NCI-H1436 treated with DMSO at 0.1 percent for 48 hours (cell line): ENCODE results near the gene SLC66A3.
A peak's percentile ranks its signal among the peaks of the same experiment; 100 is the strongest.

Source experiments
- DNase-seq: peaks from one replicate; lab custom pipeline; 2025; lab: John Stamatoyannopoulos, UW

SLC66A3 gene

DNA sequence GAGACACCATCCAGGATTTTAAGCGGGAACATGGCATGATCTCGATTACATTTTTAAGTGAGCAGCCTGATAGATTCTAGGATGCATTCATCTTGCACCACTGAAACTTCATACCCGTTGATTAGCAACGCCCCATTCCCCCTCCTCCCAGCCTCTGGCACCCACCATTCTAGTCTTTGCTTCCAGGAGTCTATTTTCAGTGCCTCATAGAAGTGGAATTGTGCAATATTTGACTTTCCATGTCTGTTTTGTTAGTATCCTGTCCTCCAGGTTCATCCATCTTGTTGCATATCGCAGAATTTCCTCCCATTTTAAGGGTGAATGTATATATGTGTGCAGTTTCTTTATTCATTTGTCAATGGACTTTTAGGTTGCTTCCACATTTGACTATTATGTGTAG lies 20.9 kb upstream of the SLC66A3 start:
- DNase-seq = no peak

GRCh38 chr2:11140492-11140891 lies 14.8 kb upstream of the SLC66A3 start:
- DNase-seq = no peak

- no peak for DNase-seq
These were observed 13.9 kb upstream of the SLC66A3 start for GRCh38 chr2:11141319-11141718.

GRCh38 chr2:11142330-11142729 lies 12.9 kb upstream of the SLC66A3 start:
- no peak for DNase-seq

GRCh38 chr2:11142987-11143386 lies 12.3 kb upstream of the SLC66A3 start:
- DNase-seq = no peak

- DNase-seq = no peak
These were observed 11.1 kb upstream of the SLC66A3 start for GRCh38 chr2:11144077-11144737.

- no peak for DNase-seq
These were observed 10.6 kb upstream of the SLC66A3 start for GRCh38 chr2:11144738-11145079.

GRCh38 chr2:11145350-11145749 lies 9.9 kb upstream of the SLC66A3 start:
- DNase-seq = no peak

DNA sequence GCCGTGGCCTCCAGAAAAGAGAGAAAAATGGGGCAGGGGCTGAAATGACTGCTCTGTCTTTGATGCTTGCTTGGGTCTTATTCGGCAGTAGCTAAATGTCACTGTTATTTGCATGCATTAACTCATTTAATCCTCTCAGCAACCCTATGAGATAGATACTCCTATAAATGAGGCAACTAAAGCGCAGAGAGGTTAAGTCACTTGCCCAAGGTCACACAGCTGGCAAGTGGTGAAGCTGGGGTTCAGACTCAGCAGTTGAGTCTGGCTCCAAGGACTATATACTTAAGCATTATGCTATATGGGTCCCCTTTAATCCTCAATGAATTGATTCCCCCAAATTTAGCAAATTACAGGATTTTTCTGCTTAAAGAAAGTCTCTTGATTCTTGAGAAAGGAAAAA lies 9.2 kb upstream of the SLC66A3 start:
- no peak for DNase-seq

DNA sequence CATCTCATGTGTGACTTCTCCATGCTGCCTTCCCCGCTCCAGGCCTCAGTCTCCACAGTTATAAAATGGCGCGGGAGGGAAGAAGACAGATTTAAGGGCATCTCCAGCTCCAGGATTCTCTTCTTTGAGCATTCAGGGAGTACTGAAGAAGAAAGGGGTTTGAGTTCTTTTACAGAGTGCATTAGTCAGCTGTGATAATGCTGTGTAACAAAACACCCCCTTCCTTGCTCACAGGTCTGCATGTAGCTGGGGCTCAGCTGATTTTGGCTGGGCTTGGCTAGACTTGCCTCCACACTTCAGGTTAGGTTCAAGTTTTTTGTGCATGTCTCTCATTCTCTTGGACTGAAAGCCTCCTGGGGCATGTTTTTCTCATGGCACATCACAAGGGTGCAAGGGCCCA lies 8.0 kb upstream of the SLC66A3 start:
- no peak for DNase-seq

- DNase-seq = no peak
These were observed 2.7 kb upstream of the SLC66A3 start for GRCh38 chr2:11152591-11152990.

- no peak for DNase-seq
These were observed 998 bp upstream of the SLC66A3 start for GRCh38 chr2:11154016-11154922.

GRCh38 chr2:11154923-11155380 lies 315 bp upstream of the SLC66A3 start:
- peak; percentile 36 for DNase-seq

DNA sequence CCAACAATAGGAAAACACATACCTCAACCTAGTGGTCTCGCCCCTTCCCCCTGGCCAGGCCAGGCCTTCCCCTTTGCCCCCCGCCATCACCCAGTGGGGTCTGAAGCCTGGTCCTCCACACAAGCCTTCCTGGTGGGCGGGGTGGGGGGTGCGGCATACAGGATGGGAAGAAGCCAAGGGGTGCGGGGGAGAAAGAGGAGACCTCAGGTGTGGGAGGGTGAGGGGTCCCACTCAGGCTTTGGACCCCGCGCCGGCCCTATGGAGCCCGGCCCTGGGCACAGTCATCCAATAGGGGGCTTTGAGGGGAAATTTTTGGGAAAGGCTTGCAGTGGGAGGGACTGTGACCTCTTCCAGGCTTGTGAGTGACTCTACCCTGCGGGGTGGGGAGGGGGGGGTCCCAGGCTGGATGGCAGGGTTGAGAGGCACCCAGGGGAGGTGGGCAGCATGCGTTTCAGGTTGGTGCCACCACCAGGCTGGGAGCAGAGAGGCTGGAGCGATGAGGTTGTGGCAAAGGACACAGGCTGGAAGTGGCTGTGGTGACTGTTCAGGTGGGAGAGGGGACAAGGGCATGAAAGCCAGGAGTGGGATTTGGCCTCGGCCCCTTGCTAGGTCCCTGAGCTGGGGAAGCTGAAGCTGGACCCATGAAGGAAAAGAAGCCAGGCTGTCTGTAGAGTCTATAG lies 1.3 kb downstream of the SLC66A3 start:
- no peak for DNase-seq

- DNase-seq = no peak
These were observed 2.0 kb downstream of the SLC66A3 start for GRCh38 chr2:11157296-11157695.

GRCh38 chr2:11157731-11158130 lies 2.5 kb downstream of the SLC66A3 start:
- DNase-seq = no peak

GRCh38 chr2:11158916-11159573 lies 3.8 kb downstream of the SLC66A3 start:
- no peak for DNase-seq

- no peak for DNase-seq
These were observed 4.4 kb downstream of the SLC66A3 start for GRCh38 chr2:11159574-11160170.

DNA sequence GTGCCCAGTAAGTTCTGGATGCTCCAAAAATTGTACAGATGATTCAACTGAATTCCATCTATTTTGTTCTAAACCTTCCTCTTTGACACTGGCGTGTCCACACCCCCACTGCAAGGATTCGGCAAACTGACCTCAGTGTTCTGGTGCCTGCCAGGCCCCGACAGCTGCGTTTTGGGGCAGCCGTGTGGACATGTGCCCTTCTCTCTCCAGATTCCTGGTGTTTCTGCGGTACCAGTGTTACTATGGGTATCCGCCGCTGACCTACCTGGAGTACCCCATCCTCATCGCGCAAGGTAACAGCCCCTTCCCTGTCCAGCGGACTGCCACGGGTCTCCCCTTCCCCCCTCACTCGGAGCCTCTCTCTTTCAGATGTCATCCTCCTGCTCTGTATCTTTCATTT lies 5.0 kb downstream of the SLC66A3 start:
- DNase-seq = no peak

- DNase-seq = no peak
These were observed 5.6 kb downstream of the SLC66A3 start for GRCh38 chr2:11160731-11161455.

GRCh38 chr2:11161747-11162146 lies 6.5 kb downstream of the SLC66A3 start:
- DNase-seq = no peak
